SK-N-SH treated with all-trans-retinoic acid at 6 μM for 48 hours (cell line): ENCODE measurements around the gene CPSF6.

ENCODE experiments used
- CSDC2 ChIP-seq: fragments of 250-450 bp; sonication (Bioruptor Pico); IDR thresholded peaks from 2 replicates; pipeline ENCODE4 v1.5.0; 2020; ENCODE audit warnings: mild to moderate bottlenecking, moderate library complexity
- GLIS3 ChIP-seq: fragments of 250-450 bp; sonication (Bioruptor Pico); IDR thresholded peaks from 2 replicates; pipeline ENCODE4 v1.5.0; 2020; ENCODE audit warnings: mild to moderate bottlenecking, moderate library complexity
- RARB ChIP-seq: fragments of 250-450 bp; sonication (Bioruptor Pico); IDR thresholded peaks from 2 replicates; pipeline ENCODE4 v1.8.0; 2021; ENCODE audit warnings: mild to moderate bottlenecking, moderate library complexity
- ZNF565 ChIP-seq: fragments of 450-650 bp; formaldehyde crosslinking; conservative IDR thresholded peaks from 2 replicates; pipeline ENCODE4 v1.5.0; 2020; ENCODE audit warnings: low read depth, mild to moderate bottlenecking, moderate library complexity
- TF ChIP-seq, protein P1 (sequence below): fragments of 250-450 bp; sonication (Bioruptor Pico); IDR thresholded peaks from 2 replicates; pipeline ENCODE4 v1.5.1; 2020; ENCODE audit warnings: low read depth, mild to moderate bottlenecking, moderate library complexity

DNA sequence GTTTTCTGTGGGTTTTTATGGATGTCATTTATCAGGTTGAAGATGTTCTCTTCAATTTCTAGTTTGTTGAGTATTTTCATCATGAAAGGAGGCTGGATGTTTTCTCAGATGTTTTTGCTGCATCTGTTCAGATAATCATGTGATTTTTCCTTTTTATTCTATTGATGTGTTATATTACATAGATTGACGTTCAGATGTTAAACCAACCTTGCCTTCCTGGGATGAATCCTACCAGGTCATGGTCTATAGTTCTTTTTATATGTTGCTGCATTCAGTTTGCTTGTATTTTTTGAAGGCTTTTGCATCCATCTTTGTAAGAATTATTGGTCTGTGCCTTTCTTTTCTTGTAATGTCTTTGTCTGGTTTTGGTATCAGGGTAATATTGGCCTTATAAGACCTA, 64.9 kb downstream of the CPSF6 start:
- TF ChIP-seq CSDC2 (CRISPR knock-in tag) (no peak), GLIS3 (no peak), ZNF565 (no peak), RARB (CRISPR knock-in tag) (no peak)
- TF ChIP-seq, protein P1, sequence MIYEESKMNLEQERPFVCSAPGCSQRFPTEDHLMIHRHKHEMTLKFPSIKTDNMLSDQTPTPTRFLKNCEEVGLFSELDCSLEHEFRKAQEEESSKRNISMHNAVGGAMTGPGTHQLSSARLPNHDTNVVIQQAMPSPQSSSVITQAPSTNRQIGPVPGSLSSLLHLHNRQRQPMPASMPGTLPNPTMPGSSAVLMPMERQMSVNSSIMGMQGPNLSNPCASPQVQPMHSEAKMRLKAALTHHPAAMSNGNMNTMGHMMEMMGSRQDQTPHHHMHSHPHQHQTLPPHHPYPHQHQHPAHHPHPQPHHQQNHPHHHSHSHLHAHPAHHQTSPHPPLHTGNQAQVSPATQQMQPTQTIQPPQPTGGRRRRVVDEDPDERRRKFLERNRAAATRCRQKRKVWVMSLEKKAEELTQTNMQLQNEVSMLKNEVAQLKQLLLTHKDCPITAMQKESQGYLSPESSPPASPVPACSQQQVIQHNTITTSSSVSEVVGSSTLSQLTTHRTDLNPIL (CRISPR knock-in tag), result no peak
